K562 (cell line): ENCODE data around the gene QRICH1. TPM values are rescaled to one million over a fixed set of nuclear protein-coding genes. Genes with fewer than 3 reads are reported as not detected.

Experiments
- HMG20A ChIP-seq: fragments of 450-650 bp; formaldehyde crosslinking; conservative IDR thresholded peaks from 2 replicates; pipeline ENCODE4 v1.4.0; 2020; ENCODE audit warnings: mild to moderate bottlenecking, mixed read lengths
- MYNN ChIP-seq, 2 experiments: sonication (generic); formaldehyde crosslinking in 1 of 2; IDR thresholded peaks; 2 replicates each; pipeline versions ENCODE4 v1.5.0 to v1.6.1; 2016 to 2020; ENCODE audit warnings: antibody characterized with exemption in 1 of 2, missing genetic modification reagents in 1 of 2
- POLR2G ChIP-seq: fragments of 200-400 bp; formaldehyde crosslinking; IDR thresholded peaks from 2 replicates; pipeline ENCODE4 v1.6.1; 2017; ENCODE audit warnings: low read depth, mild to moderate bottlenecking, antibody characterized with exemption, low read length, moderate library complexity
- SMC3 ChIP-seq: conservative IDR thresholded peaks from 2 replicates; pipeline ENCODE4 v1.6.1; 2011; ENCODE audit warnings: low read depth, low read length, improper control_type of control experiment; ENCODE audit not compliant: insufficient read depth
- TCF7L2 ChIP-seq: fragments of 150-350 bp; IDR thresholded peaks from 2 replicates; pipeline ENCODE4 v1.6.1; 2016; ENCODE audit warnings: low read depth, mild to moderate bottlenecking, low read length, moderate library complexity
- polyA plus RNA-seq, 8 experiments: library from polyadenylated mRNA; depleted of rRNA in 4 of 8; stranded (reverse) in 5 of 8; unstranded in 3 of 8; fragments of >200 nt; fragmentation: Nextera tagmentation in 2 of 8; fragmentation: Illumina TruSeq in 1 of 8; extraction: Ambion mirVana in 2 of 8; extraction: Trizol in 1 of 8; gene quantifications; 2 replicates each; pipeline versions ENCODE4 v1.2.1 to v1.2.3, GENCODE V29; 2011 to 2014; ENCODE audit warnings: inconsistent platforms in 1 of 8, missing spikeins in 1 of 8
- total RNA-seq, 7 experiments: library from RNA; depleted of rRNA in 6 of 7; stranded (reverse); fragments of >200 nt in 6 of 7; fragmentation: Illumina TruSeq in 2 of 7; extraction: Trizol in 2 of 7; gene quantifications; 2 replicates each; pipeline versions ENCODE4 v1.2.1 to v1.2.3, GENCODE V29; 2011 to 2021; ENCODE audit warnings: low replicate concordance in 1 of 7
- TF ChIP-seq, protein P1 (sequence below), 3 experiments: IDR thresholded peaks in 2 of 3; conservative IDR thresholded peaks in 1 of 3; 2 replicates each; pipeline ENCODE4 v1.5.1; 2011 to 2012; ENCODE audit warnings: low read length in 3 of 3, mild to moderate bottlenecking in 3 of 3, control low read depth in 2 of 3, improper control_type of control experiment in 1 of 3, inconsistent platforms in 1 of 3, low read depth in 1 of 3, mixed read lengths in 1 of 3, moderate library complexity in 1 of 3; ENCODE audit not compliant: insufficient read depth in 2 of 3

The QRICH1 gene
- total and polyA plus RNA-seq, 9 of the 15 experiments (the other 6 are each of a cell fraction or from before 2014, with no cell fraction given), result 20.1 to 99.2 (median 56.7) TPM

DNA sequence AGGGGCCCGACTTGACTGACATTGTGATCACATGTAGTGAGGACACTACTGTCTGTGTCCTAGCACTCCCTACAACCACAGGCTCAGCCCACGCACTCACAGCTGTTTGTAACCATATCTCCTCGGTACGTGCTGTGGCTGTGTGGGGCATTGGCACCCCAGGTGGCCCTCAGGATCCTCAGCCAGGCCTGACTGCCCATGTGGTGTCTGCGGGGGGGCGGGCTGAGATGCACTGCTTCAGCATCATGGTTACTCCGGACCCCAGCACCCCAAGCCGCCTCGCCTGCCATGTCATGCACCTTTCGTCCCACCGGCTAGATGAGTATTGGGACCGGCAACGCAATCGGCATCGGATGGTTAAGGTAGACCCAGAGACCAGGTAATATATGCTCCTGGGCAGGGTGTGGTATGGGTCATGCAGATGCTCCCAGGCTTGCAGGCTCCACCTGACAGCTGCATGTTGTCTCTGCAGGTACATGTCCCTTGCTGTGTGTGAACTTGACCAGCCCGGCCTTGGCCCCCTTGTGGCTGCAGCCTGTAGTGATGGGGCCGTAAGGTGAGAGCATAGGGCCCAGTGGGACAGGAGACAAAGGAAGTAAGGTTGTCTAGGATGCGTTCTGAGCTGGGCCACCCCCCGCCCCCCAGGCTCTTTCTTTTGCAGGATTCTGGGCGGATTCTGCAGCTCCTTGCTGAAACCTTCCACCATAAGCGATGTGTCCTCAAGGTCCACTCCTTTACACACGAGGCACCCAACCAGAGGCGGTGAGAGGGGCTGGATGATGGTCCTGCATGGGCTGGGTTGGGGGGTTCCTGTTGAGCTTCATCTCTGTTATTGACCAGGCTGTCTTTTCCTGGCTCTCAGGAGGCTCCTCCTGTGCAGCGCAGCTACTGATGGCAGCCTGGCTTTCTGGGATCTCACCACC, 79.9 kb downstream of the QRICH1 start (continued):
- TF ChIP-seq, protein P1, sequence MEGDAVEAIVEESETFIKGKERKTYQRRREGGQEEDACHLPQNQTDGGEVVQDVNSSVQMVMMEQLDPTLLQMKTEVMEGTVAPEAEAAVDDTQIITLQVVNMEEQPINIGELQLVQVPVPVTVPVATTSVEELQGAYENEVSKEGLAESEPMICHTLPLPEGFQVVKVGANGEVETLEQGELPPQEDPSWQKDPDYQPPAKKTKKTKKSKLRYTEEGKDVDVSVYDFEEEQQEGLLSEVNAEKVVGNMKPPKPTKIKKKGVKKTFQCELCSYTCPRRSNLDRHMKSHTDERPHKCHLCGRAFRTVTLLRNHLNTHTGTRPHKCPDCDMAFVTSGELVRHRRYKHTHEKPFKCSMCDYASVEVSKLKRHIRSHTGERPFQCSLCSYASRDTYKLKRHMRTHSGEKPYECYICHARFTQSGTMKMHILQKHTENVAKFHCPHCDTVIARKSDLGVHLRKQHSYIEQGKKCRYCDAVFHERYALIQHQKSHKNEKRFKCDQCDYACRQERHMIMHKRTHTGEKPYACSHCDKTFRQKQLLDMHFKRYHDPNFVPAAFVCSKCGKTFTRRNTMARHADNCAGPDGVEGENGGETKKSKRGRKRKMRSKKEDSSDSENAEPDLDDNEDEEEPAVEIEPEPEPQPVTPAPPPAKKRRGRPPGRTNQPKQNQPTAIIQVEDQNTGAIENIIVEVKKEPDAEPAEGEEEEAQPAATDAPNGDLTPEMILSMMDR (IDR thresholded peaks at IDR 0.05 in 2 of 3, conservative IDR thresholded peaks at IDR 0.05 in 1 of 3; ENCODE audit: insufficient read depth in 2 of 3, low read depth in 1 of 3, low read length in 3 of 3), result peak; percentile 61 to 71 (median 71)
- TF ChIP-seq POLR2G (peak; percentile 60), HMG20A (CRISPR knock-in tag) (no peak), TCF7L2 (no peak), SMC3 (peak; percentile 68), MYNN (IDR thresholded peaks at IDR 0.05) (0 out of 2 replicates have a peak, but pooled peaks have one; percentile 41), MYNN (CRISPR knock-in tag; IDR thresholded peaks at IDR 0.05) (no peak)
